ENCODE data around the gene SLC34A1. TPM values are rescaled to one million over a fixed set of nuclear protein-coding genes. Genes with fewer than 3 reads are reported as not detected.
"Not testable (repeated sequence)": the region's sequence is repeated elsewhere in the genome, so short reads cannot be mapped to it uniquely, and the experiment has no call there.

Gene SLC34A1
- total RNA-seq, 4 donors from 2014 or later, result not detected

DNA sequence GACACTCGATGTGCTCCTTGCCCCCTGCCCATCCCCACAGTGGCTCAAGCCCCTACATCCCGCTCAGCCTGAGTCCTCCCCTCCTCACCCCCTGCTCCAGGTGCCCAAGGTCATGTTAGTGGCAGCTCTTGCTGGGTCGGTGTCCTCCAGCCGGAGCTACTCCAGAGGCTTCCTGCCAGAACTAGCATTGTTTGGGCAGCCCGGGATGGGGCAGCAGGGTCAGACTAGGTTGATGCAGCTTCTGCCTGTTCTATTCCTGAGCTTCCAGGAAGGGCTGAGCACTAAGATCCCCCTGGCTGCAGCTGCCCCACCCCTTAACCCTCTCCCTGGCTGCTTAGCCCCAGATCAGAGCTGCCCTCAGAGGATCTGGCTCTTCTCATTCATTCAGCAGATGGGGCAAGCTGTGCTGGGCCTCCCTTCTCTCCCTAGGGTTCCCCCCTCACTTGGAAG, 25.8 kb upstream of the SLC34A1 start:
- Histone ChIP-seq H3K4me3 (no peak overlapping the region), H3K27me3 (no peaks in the 10 kb centered on the region), H3K27ac (no peak overlapping the region), H3K36me3 (no peaks in the 10 kb centered on the region), H3K4me1 (peaks cover 0 to 6% of the 10 kb centered on the region in 2 donors), H3K9me3 (no peaks in the 10 kb centered on the region)
- intact Hi-C loops (cut with DNase I; ENCODE audit: low total_unique reads), result no loop called here
- no peak for DNase-seq
- TF ChIP-seq POLR2A (IDR thresholded peaks at IDR 0.05), result no peak
- TF ChIP-seq, protein P1, sequence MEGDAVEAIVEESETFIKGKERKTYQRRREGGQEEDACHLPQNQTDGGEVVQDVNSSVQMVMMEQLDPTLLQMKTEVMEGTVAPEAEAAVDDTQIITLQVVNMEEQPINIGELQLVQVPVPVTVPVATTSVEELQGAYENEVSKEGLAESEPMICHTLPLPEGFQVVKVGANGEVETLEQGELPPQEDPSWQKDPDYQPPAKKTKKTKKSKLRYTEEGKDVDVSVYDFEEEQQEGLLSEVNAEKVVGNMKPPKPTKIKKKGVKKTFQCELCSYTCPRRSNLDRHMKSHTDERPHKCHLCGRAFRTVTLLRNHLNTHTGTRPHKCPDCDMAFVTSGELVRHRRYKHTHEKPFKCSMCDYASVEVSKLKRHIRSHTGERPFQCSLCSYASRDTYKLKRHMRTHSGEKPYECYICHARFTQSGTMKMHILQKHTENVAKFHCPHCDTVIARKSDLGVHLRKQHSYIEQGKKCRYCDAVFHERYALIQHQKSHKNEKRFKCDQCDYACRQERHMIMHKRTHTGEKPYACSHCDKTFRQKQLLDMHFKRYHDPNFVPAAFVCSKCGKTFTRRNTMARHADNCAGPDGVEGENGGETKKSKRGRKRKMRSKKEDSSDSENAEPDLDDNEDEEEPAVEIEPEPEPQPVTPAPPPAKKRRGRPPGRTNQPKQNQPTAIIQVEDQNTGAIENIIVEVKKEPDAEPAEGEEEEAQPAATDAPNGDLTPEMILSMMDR (IDR thresholded peaks at IDR 0.05), result no peak

DNA sequence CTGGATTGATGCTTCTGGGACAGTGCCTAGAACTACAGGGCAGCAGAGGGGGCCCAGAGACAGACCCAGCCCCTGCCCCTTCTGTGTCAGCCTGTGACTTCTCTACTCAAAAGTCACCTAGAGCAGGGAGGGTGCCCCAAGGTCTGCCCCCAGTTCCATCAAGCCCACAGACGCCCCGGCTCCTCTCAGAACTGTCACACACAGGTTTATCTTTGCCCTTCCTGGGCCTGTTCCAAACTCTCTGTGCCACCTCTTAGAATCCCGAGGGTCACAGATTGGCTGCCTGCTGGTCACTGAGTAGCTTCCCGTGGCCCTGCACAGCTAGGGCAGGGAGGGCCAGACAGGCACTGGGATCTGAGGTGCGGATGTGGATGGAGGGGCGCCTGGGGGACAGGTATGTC, 24.8 kb upstream of the SLC34A1 start:
- Histone ChIP-seq H3K4me3 (no peak overlapping the region), H3K9me3 (no peaks in the 10 kb centered on the region), H3K27ac (no peak overlapping the region), H3K36me3 (no peaks in the 10 kb centered on the region), H3K4me1 (peaks cover 0 to 10% of the 10 kb centered on the region in 2 donors), H3K27me3 (no peaks in the 10 kb centered on the region)
- DNase-seq, result no peak
- intact Hi-C loops (cut with DNase I; ENCODE audit: low total_unique reads), result no loop called here
- TF ChIP-seq, protein P1 (IDR thresholded peaks at IDR 0.05), result no peak
- TF ChIP-seq POLR2A (IDR thresholded peaks at IDR 0.05), result no peak

DNA sequence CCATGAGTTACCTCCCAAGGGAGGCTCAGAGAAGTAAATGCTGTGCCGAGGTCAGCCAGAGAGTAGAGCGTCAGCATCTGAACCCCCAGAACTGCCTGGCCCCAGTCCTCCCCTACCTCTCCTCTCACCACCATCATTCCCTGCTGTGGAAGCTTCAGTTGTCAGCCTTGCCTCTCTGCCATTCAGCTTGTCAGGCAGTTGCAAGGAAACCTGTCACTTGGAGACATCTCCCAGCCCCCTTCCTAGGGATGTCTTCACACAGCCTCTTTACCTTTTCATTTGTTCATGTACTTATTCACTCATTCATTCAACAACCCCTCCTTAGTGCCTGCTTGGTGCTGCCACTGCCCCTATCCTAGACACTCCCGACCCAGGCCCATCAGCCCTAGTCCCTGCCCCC, 24.4 kb upstream of the SLC34A1 start:
- Histone ChIP-seq H3K4me1 (peaks cover 0 to 10% of the 10 kb centered on the region in 2 donors), H3K4me3 (no peak overlapping the region), H3K27me3 (no peaks in the 10 kb centered on the region), H3K9me3 (no peaks in the 10 kb centered on the region), H3K27ac (no peak overlapping the region), H3K36me3 (no peaks in the 10 kb centered on the region)
- intact Hi-C loops (cut with DNase I; ENCODE audit: low total_unique reads), result no loop called here
- no peak for DNase-seq
- TF ChIP-seq POLR2A (IDR thresholded peaks at IDR 0.05), result no peak
- TF ChIP-seq, protein P1 (IDR thresholded peaks at IDR 0.05), result no peak

DNA sequence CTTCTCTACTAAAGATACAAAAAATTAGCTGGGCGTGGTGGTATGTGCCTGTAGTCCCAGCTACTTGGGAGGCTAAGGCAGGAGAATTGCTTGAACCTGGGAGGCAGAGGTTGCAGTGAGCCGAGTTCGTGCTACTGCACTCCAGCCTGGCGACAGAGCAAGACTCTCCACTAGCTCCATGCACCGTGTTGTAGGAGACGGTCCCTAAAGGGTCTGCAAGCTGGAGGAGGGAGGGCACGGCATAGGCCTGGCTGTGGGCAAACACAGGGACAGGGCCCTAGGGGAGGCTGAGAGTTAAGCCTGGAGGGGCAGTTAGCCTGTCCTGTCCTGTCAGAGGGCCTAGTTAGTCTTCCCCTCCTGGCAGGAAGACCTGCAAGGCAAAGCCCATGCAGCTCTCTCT, 23.5 kb upstream of the SLC34A1 start:
- H3K4me1 ChIP-seq; H3K27ac ChIP-seq; H3K27me3 ChIP-seq; H3K4me3 ChIP-seq; H3K36me3 ChIP-seq; H3K9me3 ChIP-seq; DNase-seq; intact Hi-C loops (cut with DNase I; ENCODE audit: low total_unique reads): not testable (repeated sequence)

DNA sequence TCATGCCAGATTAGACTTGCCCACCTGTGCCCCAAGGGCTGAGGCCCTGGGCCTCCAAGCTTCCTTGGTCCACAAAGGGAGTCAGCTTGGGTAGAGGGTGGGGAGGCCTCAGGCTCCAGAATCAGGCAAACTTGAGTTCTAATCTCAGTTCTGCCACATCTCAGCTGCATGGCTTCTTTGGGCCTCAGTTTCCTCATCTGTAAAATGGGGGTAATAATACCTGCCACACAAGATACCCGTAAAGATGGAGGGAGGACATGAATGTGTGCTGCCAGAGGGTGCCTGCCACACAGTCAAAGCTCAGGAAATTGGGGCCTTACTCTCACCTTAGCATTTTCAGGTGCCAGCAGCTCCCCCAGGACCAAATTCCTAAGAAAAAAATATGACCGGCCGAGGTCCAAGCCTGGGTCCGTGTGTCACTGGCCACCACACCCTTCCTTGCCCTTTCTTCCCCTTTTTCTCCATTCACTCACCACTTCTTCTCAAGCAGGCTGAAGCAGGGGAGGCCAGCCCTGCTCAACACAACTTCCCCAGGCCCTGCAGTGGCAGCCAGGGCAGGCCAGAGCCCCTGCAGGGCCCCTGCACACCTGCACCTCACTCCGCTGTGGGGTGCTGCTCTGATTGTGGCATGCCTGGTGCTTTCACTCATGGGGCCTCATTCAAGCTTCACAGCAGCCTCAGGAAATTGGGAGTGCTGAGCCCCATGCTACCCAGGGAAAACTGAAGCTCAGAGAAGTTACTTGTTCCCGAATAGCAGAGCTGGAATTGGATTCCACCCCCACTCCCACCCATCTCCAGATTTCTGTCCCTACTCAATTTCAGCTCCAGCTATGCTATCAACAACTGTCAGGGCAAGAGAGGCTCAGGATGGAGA, 22.6 kb upstream of the SLC34A1 start:
- Histone ChIP-seq H3K4me3 (no peak overlapping the region), H3K4me1 (peaks cover 3 to 10% of the 10 kb centered on the region in 2 donors), H3K36me3 (no peaks in the 10 kb centered on the region), H3K27ac (no peak overlapping the region), H3K9me3 (no peaks in the 10 kb centered on the region), H3K27me3 (no peaks in the 10 kb centered on the region)
- no peak for TF ChIP-seq POLR2A (IDR thresholded peaks at IDR 0.05)
- TF ChIP-seq, protein P1 (IDR thresholded peaks at IDR 0.05), result no peak
- intact Hi-C loops (cut with DNase I; ENCODE audit: low total_unique reads), result no loop called here
- no peak for DNase-seq

Measured in uterus (tissue), 4 donors.